Omental fat pad (tissue), 4 donors: ENCODE data around the gene LARGE1. TPM values are rescaled to one million over a fixed set of nuclear protein-coding genes. Genes with fewer than 3 reads are reported as not detected.
"Not testable (repeated sequence)": the region's sequence is repeated elsewhere in the genome, so short reads cannot be mapped to it uniquely, and the experiment has no call there.

Experiments
- ATAC-seq: fragments of 150-250 bp; one replicate; pipeline ENCODE4 v1.9.1; 2016; ENCODE audit warnings: mild to moderate bottlenecking, moderate library complexity; ENCODE audit not compliant: low FRiP score
- DNase-seq: peaks from one replicate; pipeline ENCODE4 v3.0.0-alpha.2; 2019; ENCODE audit warnings: low spot score
- CTCF ChIP-seq, 3 donors: fragments of 450-650 bp; IDR thresholded peaks; one replicate each; pipeline ENCODE4 v1.5.1; 2016 to 2017; ENCODE audit warnings: antibody characterized with exemption in 3 of 3, mild to moderate bottlenecking in 3 of 3, moderate library complexity in 2 of 3
- total RNA-seq, 4 donors: library from RNA; depleted of rRNA; stranded (reverse); fragments of >200 nt; gene quantifications; one replicate each; pipeline ENCODE4 v1.1.0, GENCODE V29; 2016

The LARGE1 gene
- total RNA-seq, 4 donors from 2014 or later, result 16.5 to 31.2 (median 22.3) TPM

DNA sequence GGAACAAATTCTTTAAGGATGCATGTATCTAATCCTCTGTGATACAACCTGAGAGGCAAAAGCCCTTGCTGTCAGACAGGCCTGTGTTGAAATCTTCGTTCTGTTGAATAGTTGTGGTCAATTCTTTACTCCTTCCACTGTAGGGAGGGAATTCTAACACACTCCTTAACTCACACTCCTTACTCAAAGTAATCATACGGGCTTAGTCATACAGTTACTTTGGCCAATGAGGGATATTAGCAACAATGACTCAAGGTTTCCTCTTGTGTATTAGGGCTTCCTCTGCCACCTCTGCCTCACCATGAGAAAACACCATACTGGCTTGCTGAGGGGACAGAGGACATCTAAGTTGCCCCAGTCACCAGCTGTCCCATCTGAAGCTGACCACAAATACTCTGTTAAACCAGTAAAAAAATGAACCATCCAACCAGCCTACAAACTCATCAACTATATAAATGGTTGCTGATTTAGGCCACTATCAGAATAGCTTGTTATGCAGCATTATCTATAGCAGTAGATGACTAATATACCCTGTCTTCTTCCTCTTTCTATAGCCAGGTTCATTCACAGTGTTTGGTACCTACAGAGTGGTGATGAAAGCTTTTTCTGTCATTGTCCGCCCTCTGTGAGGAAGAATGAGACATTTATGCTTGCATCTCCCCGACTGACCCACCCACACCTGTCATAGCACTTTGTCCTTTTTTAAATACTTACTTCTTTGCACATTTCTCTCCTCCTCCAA, 539.3 kb downstream of the LARGE1 start:
- TF ChIP-seq CTCF (IDR thresholded peaks at IDR 0.05), result no peak
- peak; percentile 80 for ATAC-seq
- DNase-seq, result no peak

GRCh38 chr22:33379836-33380235, 540.4 kb downstream of the LARGE1 start:
- no peak for DNase-seq
- no peak for TF ChIP-seq CTCF (IDR thresholded peaks at IDR 0.05)
- ATAC-seq, result no peak

DNA sequence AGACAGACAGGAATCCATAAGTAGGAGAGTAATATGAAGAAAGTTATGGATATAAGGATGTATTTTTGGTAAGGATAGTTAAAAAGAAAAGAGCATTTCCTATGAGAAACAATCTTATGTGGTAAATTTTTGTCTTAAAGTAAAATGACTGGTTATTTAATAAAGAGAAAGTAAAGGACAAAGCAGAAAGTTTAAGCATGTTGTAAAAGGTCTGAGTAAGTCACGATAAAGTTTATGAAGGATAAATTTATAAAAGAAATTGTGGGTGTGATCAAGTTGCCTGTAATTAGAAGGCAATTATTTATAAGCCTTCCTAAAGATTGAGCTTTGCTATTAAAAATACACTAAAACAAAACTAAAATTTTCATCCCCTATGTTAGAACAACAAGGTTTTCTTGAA, 547.4 kb downstream of the LARGE1 start:
- ATAC-seq, result no peak

DNA sequence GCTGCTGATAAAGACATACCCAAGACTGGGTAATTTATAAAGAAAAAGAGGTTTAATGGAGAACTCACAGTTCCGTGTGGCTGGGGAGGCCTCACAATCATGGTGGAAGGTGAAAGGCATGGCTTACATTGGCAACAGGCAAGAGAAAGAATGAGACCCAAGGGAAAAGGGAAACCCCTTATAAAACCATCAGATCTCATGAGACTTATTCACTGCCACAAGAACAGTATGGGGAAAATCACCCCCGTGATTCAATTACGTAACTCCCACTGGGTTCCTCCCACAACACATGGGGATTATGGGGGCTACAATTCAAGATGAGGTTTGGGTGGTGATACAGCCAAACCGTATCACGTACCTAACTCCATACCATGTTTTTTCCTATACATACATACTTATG, 557.0 kb downstream of the LARGE1 start:
- DNase-seq, ATAC-seq: not testable (repeated sequence)

More for the DNA sequence above, 547.4 kb downstream of the LARGE1 start:
- no peak for DNase-seq
- no peak for TF ChIP-seq CTCF (IDR thresholded peaks at IDR 0.05)

DNA sequence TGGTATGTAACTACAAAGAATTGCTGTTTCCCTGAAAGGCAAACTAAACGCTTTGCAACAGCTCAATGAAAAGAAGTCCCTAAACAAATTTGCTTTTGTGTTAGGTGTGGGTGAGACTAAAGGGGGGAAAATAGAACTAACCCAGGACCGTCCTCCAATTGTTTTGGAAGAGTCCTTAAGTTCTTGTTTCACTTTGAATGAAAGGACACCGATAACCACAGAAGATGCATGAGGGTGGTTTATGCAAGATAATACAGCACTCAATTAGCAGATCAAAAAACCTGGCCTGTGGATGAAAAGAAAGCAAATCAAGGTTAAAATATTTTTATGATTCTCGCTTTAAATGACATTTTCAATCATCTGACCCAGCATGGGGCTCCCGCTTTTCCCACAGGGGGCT, 557.6 kb downstream of the LARGE1 start:
- ATAC-seq, result no peak
- TF ChIP-seq CTCF (IDR thresholded peaks at IDR 0.05), result no peak
- no peak for DNase-seq

- ATAC-seq (no peak), DNase-seq (no peak)
- TF ChIP-seq CTCF (IDR thresholded peaks at IDR 0.05), result no peak
Observed at GRCh38 chr22:33361581-33361980, 558.7 kb downstream of the LARGE1 start.

DNA sequence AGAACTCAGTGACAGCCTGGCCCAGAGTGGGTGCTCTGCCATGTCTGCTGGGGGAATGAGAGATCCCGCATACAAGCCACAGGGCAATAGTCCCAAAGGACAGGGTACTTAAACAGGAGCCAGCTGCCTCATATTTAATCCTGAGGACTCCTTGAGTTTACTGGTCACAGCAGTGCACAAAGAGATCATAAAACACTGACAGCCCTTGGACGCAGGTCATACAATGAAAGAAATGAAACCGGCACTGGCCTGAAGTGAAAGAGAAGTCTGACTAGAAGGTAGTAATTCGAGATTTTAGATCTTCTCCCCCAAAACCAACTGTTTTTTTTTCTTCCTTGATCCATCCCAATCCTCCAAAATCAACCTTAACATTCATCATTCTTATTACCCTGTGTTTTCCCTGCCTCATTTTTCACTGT, 562.3 kb downstream of the LARGE1 start:
- DNase-seq, result no peak
- no peak for TF ChIP-seq CTCF (IDR thresholded peaks at IDR 0.05)
- no peak for ATAC-seq
